ENCODE measurements around the gene CYLD. TPM values are rescaled to one million over a fixed set of nuclear protein-coding genes. Genes with fewer than 3 reads are reported as not detected.

The CYLD gene
- total RNA-seq, 4 donors from 2014 or later: 79.2 to 180 (median 92.4) TPM

DNA sequence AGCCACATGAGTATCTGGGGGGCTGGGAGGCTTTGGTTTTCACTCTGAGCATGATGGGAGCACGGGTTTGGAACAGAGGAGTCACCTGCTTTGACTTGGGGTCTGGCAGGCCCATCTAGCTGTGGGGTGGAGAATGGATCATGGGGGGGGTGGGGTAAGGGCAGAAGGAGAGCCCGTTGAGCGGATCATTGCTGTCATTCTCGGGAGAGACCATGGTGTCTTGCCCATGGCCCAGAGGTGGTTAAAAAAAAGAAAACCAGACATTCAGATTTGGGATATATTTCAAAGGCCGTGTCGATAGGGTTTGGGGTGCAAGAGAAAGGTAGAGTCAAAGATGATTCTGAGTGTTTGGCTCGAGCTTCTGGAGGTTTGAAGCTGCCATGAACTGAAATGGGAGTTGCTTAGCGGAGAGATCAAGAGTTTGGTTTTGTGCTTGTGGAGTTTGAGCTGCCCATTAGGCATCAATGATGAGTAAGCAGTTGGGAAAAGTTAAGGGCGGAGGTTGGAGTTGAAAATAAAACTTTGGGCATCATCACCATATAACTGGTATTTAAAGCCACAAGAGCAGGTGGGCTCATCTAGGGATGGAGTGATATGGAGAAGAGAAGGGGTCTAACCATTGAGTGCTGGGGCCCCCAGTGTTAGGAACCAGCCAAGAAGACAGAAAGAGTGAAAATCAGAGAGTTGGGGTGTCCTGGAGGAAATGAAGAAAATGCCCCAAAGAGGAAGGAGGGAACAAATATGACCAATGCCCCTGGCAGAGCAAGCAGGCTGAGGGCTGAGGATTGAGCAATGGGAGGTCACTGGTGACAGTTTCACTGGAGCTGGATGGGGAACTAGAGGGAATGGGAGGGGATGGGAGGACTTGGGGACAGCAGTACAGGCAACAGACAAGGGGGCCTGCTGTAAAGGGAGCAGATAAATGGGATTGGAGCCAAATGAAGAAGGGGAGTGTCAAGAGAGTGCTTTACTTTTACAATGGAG is 46.6 kb upstream of the CYLD start:
- H3K4me1 ChIP-seq: peaks cover 3 to 20% of the 10 kb centered on the region in 2 donors
- WGBS, 2 donors: 94 to 96% methylated on average over 9 of the region's 9 CpGs
- TF ChIP-seq POLR2A (IDR thresholded peaks at IDR 0.05): no peak
- TF ChIP-seq, protein P1, sequence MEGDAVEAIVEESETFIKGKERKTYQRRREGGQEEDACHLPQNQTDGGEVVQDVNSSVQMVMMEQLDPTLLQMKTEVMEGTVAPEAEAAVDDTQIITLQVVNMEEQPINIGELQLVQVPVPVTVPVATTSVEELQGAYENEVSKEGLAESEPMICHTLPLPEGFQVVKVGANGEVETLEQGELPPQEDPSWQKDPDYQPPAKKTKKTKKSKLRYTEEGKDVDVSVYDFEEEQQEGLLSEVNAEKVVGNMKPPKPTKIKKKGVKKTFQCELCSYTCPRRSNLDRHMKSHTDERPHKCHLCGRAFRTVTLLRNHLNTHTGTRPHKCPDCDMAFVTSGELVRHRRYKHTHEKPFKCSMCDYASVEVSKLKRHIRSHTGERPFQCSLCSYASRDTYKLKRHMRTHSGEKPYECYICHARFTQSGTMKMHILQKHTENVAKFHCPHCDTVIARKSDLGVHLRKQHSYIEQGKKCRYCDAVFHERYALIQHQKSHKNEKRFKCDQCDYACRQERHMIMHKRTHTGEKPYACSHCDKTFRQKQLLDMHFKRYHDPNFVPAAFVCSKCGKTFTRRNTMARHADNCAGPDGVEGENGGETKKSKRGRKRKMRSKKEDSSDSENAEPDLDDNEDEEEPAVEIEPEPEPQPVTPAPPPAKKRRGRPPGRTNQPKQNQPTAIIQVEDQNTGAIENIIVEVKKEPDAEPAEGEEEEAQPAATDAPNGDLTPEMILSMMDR (IDR thresholded peaks at IDR 0.05): no peak

DNA sequence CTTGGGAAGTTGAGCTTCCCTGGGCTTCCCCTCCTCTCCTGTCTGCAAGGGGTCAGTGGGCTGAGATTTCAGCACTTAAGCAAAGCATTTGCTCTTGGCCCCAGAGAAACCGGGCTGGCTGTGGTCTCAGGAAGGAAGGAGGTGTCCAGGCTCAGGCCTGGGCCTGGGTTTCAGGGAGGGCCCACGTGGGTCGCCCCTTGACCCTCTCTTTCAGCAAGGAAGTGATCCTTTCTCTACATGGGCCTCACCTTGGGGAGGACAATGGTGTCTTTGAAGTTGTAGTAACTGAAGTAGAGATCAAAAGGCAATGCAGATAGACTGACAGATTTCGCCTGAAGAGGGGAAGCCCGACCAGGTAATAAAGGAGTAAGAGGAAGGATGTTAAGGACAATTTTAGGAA is 45.8 kb upstream of the CYLD start:
- TF ChIP-seq, protein P1 (IDR thresholded peaks at IDR 0.05): no peak
- TF ChIP-seq POLR2A (IDR thresholded peaks at IDR 0.05): no peak
- WGBS, 2 donors: 57 to 62% methylated on average over 5 of the region's 5 CpGs
- H3K27me3 ChIP-seq: no peaks in the 10 kb centered on the region
- intact Hi-C loops (cut with DNase I): no loop called here
- H3K27ac ChIP-seq: peak overlapping the region in 1 of 3 donors; percentile 44
- H3K4me1 ChIP-seq: peaks cover 3 to 20% of the 10 kb centered on the region in 2 donors
- H3K9me3 ChIP-seq: no peaks in the 10 kb centered on the region
- no peak overlapping the region for H3K4me3 ChIP-seq (replicated peaks in 1 of 3)
- no peaks in the 10 kb centered on the region for H3K36me3 ChIP-seq
- no peak for DNase-seq

More for the DNA sequence above, 46.6 kb upstream of the CYLD start:
- Histone ChIP-seq H3K27me3 (no peaks in the 10 kb centered on the region), H3K27ac (no peak overlapping the region), H3K9me3 (no peaks in the 10 kb centered on the region), H3K36me3 (no peaks in the 10 kb centered on the region), H3K4me3 (replicated peaks in 1 of 3) (no peak overlapping the region)
- intact Hi-C loops (cut with DNase I): no loop called here
- DNase-seq: no peak

DNA sequence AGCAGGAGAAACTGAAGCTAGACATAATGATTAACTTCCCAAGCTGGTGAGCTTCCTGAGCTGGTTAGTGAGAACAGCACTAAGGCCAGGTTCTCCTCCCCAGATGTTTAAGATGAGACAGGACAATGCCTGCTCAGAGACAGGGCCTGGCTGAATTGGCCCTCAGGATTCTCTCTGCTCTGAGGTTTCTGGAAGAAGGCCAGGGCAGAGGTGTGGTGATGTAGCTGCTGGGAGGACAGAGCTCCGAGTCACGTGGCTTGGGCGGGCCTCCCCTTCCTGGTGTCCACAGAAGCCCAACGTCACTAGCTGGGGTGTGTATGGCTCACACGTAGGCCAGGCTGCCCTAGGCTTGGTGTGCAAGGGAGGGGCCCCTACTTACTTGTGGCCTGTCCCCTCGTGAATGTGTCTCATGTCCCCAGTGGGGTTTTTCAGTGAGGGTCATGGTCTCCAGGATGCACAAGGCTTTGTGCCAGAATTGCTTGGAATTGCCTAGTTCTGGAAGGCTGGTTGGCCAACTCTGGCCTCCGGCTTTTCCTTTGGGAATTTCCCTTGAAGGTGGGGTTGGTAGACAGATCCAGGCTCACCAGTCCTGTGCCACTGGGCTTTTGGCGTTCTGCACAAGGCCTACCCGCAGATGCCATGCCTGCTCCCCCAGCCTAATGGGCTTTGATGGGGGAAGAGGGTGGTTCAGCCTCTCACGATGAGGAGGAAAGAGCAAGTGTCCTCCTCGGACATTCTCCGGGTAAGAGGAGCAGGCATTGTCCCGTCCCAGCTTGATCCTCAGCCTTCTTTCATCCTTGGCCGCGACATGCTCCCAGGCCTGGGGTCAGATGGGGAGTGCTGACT is 45.1 kb upstream of the CYLD start:
- intact Hi-C loops (cut with DNase I): no loop called here
- TF ChIP-seq POLR2A (IDR thresholded peaks at IDR 0.05): no peak
- TF ChIP-seq, protein P1 (IDR thresholded peaks at IDR 0.05): no peak
- Histone ChIP-seq H3K27me3 (no peaks in the 10 kb centered on the region), H3K4me3 (replicated peaks in 1 of 3) (no peak overlapping the region), H3K27ac (peak overlapping the region in 1 of 3 donors; percentile 44), H3K9me3 (no peaks in the 10 kb centered on the region), H3K36me3 (no peaks in the 10 kb centered on the region), H3K4me1 (peaks cover 3 to 20% of the 10 kb centered on the region in 2 donors)
- 71 to 80% methylated on average over 14 to 15 of the region's 15 CpGs for WGBS, 2 donors
- peak; percentile 52 for DNase-seq

- Histone ChIP-seq H3K36me3 (no peaks in the 10 kb centered on the region), H3K4me1 (peaks cover 3 to 20% of the 10 kb centered on the region in 2 donors), H3K27me3 (no peaks in the 10 kb centered on the region), H3K4me3 (replicated peaks in 1 of 3) (no peak overlapping the region), H3K9me3 (no peaks in the 10 kb centered on the region), H3K27ac (peak overlapping the region in 2 of 3 donors; percentile 28 to 44)
- WGBS, 2 donors: 92 to 100% methylated on average over 5 of the region's 5 CpGs
- no peak for TF ChIP-seq POLR2A (IDR thresholded peaks at IDR 0.05)
- TF ChIP-seq, protein P1 (IDR thresholded peaks at IDR 0.05): no peak
- DNase-seq: no peak
- intact Hi-C loops (cut with DNase I): no loop called here
Observed at GRCh38 chr16:50697421-50697715, 44.5 kb upstream of the CYLD start.
